ENCODE data around the gene SVOPL. TPM values are rescaled to one million over a fixed set of nuclear protein-coding genes. Genes with fewer than 3 reads are reported as not detected.

SVOPL gene
- total and polyA plus RNA-seq, 2 experiments from 2014 or later: 0.95 to 1.1 TPM

GRCh38 chr7:138564365-138564764, 136.8 kb downstream of the SVOPL start:
- Histone ChIP-seq H3K4me2 (peak overlapping the region; percentile 34), H3K9me2 (replicated peaks; ENCODE audit: insufficient read depth) (no peaks in the 10 kb centered on the region), H3K4me1 (ENCODE audit: insufficient read depth) (no peaks in the 10 kb centered on the region), H4K20me1 (ENCODE audit: insufficient read depth, poor library complexity, severe bottlenecking) (no peaks in the 10 kb centered on the region), H3K9me3 (ENCODE audit: low read depth) (peaks cover 16% of the 10 kb centered on the region), H3K27me3 (no peaks in the 10 kb centered on the region), H3K4me3 (no peak overlapping the region), H3K79me2 (peaks cover 6% of the 10 kb centered on the region), H3K36me3 (replicated peaks; ENCODE audit: insufficient read depth, low read depth) (peaks cover 25% of the 10 kb centered on the region), H3K27ac (peak overlapping the region; percentile 76), H2AFZ (no peak overlapping the region)
- DNase-seq (ENCODE audit: low spot score): peak; percentile 19
- WGBS (ENCODE audit: low lambda C conversion rate, missing lambda C conversion rate): 88% methylated on average over 5 of the region's 5 CpGs
- no peak for TF ChIP-seq CTCF (IDR thresholded peaks at IDR 0.05; ENCODE audit: poor library complexity)
- no peak for TF ChIP-seq EZH2phosphoT487 (IDR thresholded peaks at IDR 0.05; ENCODE audit: low read depth, severe bottlenecking, unreplicated experiment)
- no peak for TF ChIP-seq EZH2 (IDR thresholded peaks at IDR 0.05; ENCODE audit: borderline replicate concordance)

- Histone ChIP-seq H3K27ac (peak overlapping the region; percentile 53), H2AFZ (no peak overlapping the region), H3K9me2 (replicated peaks; ENCODE audit: insufficient read depth) (no peaks in the 10 kb centered on the region), H4K20me1 (ENCODE audit: insufficient read depth, poor library complexity, severe bottlenecking) (no peaks in the 10 kb centered on the region), H3K4me1 (ENCODE audit: insufficient read depth) (no peaks in the 10 kb centered on the region), H3K79me2 (peaks cover 5% of the 10 kb centered on the region), H3K9me3 (ENCODE audit: low read depth) (peaks cover 16% of the 10 kb centered on the region), H3K4me3 (no peak overlapping the region), H3K4me2 (peak overlapping the region; percentile 34), H3K27me3 (no peaks in the 10 kb centered on the region), H3K36me3 (replicated peaks; ENCODE audit: insufficient read depth, low read depth) (peaks cover 25% of the 10 kb centered on the region)
- TF ChIP-seq EZH2 (IDR thresholded peaks at IDR 0.05; ENCODE audit: borderline replicate concordance) (no peak), CTCF (IDR thresholded peaks at IDR 0.05; ENCODE audit: poor library complexity) (no peak), EZH2phosphoT487 (IDR thresholded peaks at IDR 0.05; ENCODE audit: low read depth, severe bottlenecking, unreplicated experiment) (no peak)
- DNase-seq (ENCODE audit: low spot score): no peak
- WGBS (ENCODE audit: low lambda C conversion rate, missing lambda C conversion rate): 96% methylated on average over 4 of the region's 4 CpGs
These were observed 137.4 kb downstream of the SVOPL start for GRCh38 chr7:138563808-138564207.

- Histone ChIP-seq H3K4me2 (no peak overlapping the region), H3K4me3 (no peak overlapping the region), H4K20me1 (ENCODE audit: insufficient read depth, poor library complexity, severe bottlenecking) (no peaks in the 10 kb centered on the region), H3K9me2 (replicated peaks; ENCODE audit: insufficient read depth) (no peaks in the 10 kb centered on the region), H3K27ac (no peak overlapping the region), H2AFZ (no peak overlapping the region), H3K79me2 (peaks cover 24% of the 10 kb centered on the region), H3K36me3 (replicated peaks; ENCODE audit: insufficient read depth, low read depth) (peaks cover 45% of the 10 kb centered on the region), H3K9me3 (ENCODE audit: low read depth) (peaks cover 48% of the 10 kb centered on the region), H3K4me1 (ENCODE audit: insufficient read depth) (no peaks in the 10 kb centered on the region), H3K27me3 (no peaks in the 10 kb centered on the region)
- no peak for DNase-seq (ENCODE audit: low spot score)
- TF ChIP-seq EZH2phosphoT487 (IDR thresholded peaks at IDR 0.05; ENCODE audit: low read depth, severe bottlenecking, unreplicated experiment) (no peak), EZH2 (IDR thresholded peaks at IDR 0.05; ENCODE audit: borderline replicate concordance) (no peak), CTCF (IDR thresholded peaks at IDR 0.05; ENCODE audit: poor library complexity) (no peak)
- WGBS (ENCODE audit: low lambda C conversion rate, missing lambda C conversion rate): 97% methylated on average over 5 of the region's 5 CpGs
These were observed 141.7 kb downstream of the SVOPL start for GRCh38 chr7:138559448-138559847.

All from hepatocyte (in vitro differentiated cells).